HPDE6-E6E7 (cell line): ENCODE results near the gene JAK1.

Experiments
- DNase-seq: peaks from one replicate; pipeline ENCODE4 v3.0.0; 2011; ENCODE audit warnings: missing footprints; ENCODE audit errors: extremely low spot score

The JAK1 gene

GRCh38 chr1:64980745-64981600 lies 14.6 kb upstream of the JAK1 start:
- DNase-seq = no peak

GRCh38 chr1:64979358-64979757 lies 13.0 kb upstream of the JAK1 start:
- no peak for DNase-seq

GRCh38 chr1:64976361-64976760 lies 10.0 kb upstream of the JAK1 start:
- no peak for DNase-seq

GRCh38 chr1:64975740-64976139 lies 9.4 kb upstream of the JAK1 start:
- no peak for DNase-seq

DNA sequence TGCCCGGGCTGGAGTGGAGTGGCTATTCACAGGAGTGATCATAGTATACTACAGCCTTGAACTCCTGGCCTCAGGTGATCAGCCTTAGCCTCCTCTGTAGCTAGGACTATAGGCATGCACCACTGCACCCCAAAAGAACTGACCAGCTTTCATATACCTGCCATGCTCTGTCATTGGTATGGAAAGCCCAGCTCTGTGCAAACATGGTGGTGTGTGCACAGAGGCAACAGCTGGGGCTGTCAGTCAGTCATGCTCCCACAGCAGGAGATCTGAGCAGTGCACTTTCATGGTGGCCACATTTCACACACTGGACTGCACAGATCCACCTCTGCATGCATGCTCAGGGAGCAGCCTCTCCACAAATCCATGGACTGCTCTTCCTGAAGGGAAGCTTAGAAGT lies 8.8 kb upstream of the JAK1 start:
- DNase-seq = no peak

- no peak for DNase-seq
These were observed 8.0 kb upstream of the JAK1 start for GRCh38 chr1:64974288-64974825.

DNA sequence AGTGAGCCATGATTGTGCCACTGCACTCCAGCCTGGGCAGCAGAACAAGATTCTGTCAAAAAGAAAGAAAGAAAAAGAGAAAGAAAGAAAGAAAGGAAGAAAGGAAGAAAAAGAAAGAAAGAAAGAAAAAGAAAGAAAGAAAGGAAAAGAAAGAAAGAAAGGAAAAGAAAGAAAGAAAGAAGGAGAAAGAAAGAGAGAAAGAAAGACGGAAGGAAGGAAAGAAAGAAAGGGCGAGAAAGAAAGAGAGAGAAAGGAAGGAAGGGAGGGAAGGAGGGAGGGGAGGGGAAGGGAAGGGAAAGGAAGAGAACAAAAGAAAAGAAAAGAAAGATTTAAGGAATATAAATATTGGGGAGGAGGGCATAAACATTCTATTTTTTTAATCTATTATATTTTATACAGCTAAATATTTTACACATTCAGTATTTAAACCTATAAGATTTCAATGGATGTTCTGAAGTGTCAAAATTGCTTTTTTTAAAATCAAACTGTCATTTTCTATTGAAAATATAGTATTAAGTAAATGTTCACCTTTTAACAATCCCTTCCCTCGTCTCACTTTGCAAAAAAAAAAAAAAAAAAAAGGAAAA lies 6.8 kb upstream of the JAK1 start:
- no peak for DNase-seq

- no peak for DNase-seq
These were observed 3.1 kb upstream of the JAK1 start for GRCh38 chr1:64969305-64970046.

- DNase-seq = no peak
These were observed 1.0 kb upstream of the JAK1 start for GRCh38 chr1:64967381-64967780.

GRCh38 chr1:64965366-64966157 lies 787 bp downstream of the JAK1 start:
- no peak for DNase-seq

DNA sequence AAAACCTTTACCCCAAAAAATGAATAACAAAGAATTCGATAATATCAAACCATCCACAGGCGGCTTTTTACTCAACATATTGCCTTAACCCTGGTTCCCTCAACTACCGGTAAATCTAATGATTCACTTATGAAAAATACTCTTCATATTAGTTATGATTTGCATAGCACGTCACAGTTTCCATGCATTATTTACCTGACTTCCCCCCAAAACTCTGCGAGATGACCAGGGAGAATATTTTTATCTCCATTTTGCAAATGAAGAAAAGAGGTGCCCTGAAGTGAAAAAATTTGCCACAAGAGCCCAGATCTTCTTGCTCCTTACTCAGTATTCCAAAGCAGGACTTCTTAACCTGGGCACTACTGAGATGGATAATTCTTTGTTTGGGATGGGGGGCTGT lies 2.9 kb downstream of the JAK1 start:
- no peak for DNase-seq

GRCh38 chr1:64962441-64962840 lies 3.9 kb downstream of the JAK1 start:
- no peak for DNase-seq

DNA sequence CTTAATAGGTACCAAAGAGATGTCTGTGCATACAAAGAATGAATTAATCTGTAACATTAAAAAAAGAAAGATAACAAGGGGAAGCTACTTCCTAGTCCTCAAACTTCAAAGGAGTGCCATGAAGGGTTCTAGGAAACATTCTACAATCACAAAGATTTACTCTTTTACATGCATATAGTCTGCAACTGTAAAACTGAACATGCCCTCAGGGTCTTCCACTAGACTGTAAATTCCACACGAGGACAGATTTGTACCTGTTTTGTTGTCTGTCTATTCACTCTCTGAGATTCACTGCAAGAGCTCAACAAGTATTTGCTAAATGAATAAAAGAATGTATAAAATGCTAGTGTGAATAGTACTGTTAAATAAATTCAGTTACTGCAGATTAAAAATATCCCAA lies 4.4 kb downstream of the JAK1 start:
- no peak for DNase-seq

DNA sequence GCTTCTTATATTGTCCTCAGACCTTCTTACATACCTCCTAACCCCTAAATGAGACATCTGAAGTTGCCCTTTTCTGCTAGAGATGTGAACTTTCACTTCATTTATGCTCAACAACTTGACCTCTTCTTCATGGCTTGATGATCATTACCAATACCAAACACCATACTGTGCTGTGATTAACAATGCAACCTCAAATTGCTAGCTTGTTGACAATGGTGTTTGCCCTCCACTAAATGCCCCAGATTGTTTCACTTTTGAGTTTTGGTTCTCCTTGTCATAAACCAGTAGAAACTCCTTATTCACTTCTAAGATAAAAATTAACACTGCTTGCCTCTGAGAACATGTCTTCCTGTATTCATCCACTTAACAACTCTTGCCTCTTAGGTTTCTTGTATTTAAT lies 5.6 kb downstream of the JAK1 start:
- no peak for DNase-seq

GRCh38 chr1:64959986-64960385 lies 6.4 kb downstream of the JAK1 start:
- DNase-seq = no peak

GRCh38 chr1:64956733-64957441 lies 9.5 kb downstream of the JAK1 start:
- DNase-seq = no peak

GRCh38 chr1:64956010-64956640 lies 10.2 kb downstream of the JAK1 start:
- DNase-seq = no peak

- no peak for DNase-seq
These were observed 11.0 kb downstream of the JAK1 start for GRCh38 chr1:64955097-64956009.

- DNase-seq = no peak
These were observed 13.1 kb downstream of the JAK1 start for GRCh38 chr1:64953241-64953640.
